Effector memory CD8-positive, alpha-beta T cell (primary cell): ENCODE results near the gene LIX1.
"Not testable (repeated sequence)": the region's sequence is repeated elsewhere in the genome, so short reads cannot be mapped to it uniquely, and the experiment has no call there.

Experiments used
- ATAC-seq: fragments of 150-1000 bp; cut with Tn5 transposase; replicated peaks from 2 replicates; pipeline ENCODE4 v1.10.0; 2021; ENCODE audit warnings: mild to moderate bottlenecking, moderate library complexity
- DNase-seq, 3 experiments: peaks; one replicate each; pipeline ENCODE4 v3.0.0; 2021
- H3K27ac Mint-ChIP-seq, 2 donors: one replicate each; pipeline ENCODE4 v1.8.0; 2022; ENCODE audit warnings: mild to moderate bottlenecking in 2 of 2, mixed read lengths in 2 of 2, moderate library complexity in 2 of 2
- H3K27me3 Mint-ChIP-seq, 2 donors: one replicate each; pipeline ENCODE4 v1.8.0; 2022; ENCODE audit warnings: mixed read lengths in 2 of 2
- H3K36me3 Mint-ChIP-seq: one replicate; pipeline ENCODE4 v1.8.0; 2022; ENCODE audit warnings: mild to moderate bottlenecking, moderate library complexity, mixed read lengths; ENCODE audit not compliant: insufficient read depth
- H3K4me1 Mint-ChIP-seq, 2 donors: one replicate each; pipeline ENCODE4 v1.8.0; 2022; ENCODE audit warnings: low read depth in 2 of 2, mixed read lengths in 2 of 2
- H3K4me3 Mint-ChIP-seq, 2 donors: one replicate each; pipeline ENCODE4 v1.8.0; 2022; ENCODE audit warnings: mild to moderate bottlenecking in 2 of 2, mixed read lengths in 2 of 2, moderate library complexity in 2 of 2
- H3K9me3 Mint-ChIP-seq, 2 donors: one replicate each; pipeline ENCODE4 v1.8.0; 2022; ENCODE audit warnings: mixed read lengths in 2 of 2

The LIX1 gene

GRCh38 chr5:97090944-97091343, 51.5 kb downstream of the LIX1 start:
- no peak overlapping the region for H3K27ac Mint-ChIP-seq
- H3K9me3 Mint-ChIP-seq, result no peaks in the 10 kb centered on the region
- ATAC-seq (no peak), DNase-seq (no peak)
- peaks cover 2% of the 10 kb centered on the region for H3K36me3 Mint-ChIP-seq
- H3K27me3 Mint-ChIP-seq, result peaks cover 0 to 9% of the 10 kb centered on the region in 2 donors
- no peak overlapping the region for H3K4me3 Mint-ChIP-seq
- H3K4me1 Mint-ChIP-seq, result peaks cover 5 to 8% of the 10 kb centered on the region in 2 donors

- Mint-ChIP-seq H3K27ac (peak overlapping the region in 1 of 2 donors; percentile 5), H3K27me3 (no peaks in the 10 kb centered on the region), H3K36me3 (peaks cover 2% of the 10 kb centered on the region), H3K4me3 (no peak overlapping the region), H3K4me1 (no peaks in the 10 kb centered on the region), H3K9me3 (no peaks in the 10 kb centered on the region)
- DNase-seq, result no peak
- no peak for ATAC-seq
Measured at GRCh38 chr5:97089149-97089801, 53.1 kb downstream of the LIX1 start.

DNA sequence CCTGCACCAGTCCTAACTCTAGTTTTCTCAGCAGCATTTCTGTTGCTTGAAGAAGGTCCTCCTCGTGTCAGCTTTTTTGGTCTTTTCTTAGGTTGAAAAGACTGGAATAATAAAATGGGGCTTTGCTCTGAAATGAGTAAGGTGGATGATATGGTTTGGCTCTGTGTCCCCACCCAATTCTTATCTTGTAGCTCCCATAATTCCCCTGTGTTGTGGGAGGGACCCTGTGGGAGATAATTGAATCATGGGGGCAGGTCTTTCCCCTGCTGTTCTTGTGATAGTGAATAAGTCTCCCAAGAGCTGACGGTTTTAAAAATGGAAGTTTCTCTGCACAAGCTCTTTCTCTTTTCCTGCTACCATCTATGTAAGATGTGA, 53.6 kb downstream of the LIX1 start:
- Mint-ChIP-seq H3K27me3 (no peaks in the 10 kb centered on the region), H3K4me3 (no peak overlapping the region), H3K9me3 (no peaks in the 10 kb centered on the region), H3K4me1 (no peaks in the 10 kb centered on the region), H3K36me3 (peaks cover 2% of the 10 kb centered on the region), H3K27ac (no peak overlapping the region)
- ATAC-seq (no peak), DNase-seq (no peak)

- Mint-ChIP-seq H3K9me3 (no peaks in the 10 kb centered on the region), H3K27ac (no peak overlapping the region), H3K4me3 (no peak overlapping the region), H3K27me3 (no peaks in the 10 kb centered on the region), H3K36me3 (peaks cover 2% of the 10 kb centered on the region), H3K4me1 (peaks cover under 1 to 2% of the 10 kb centered on the region in 2 donors)
- DNase-seq (no peak), ATAC-seq (no peak)
Measured at GRCh38 chr5:97087138-97087537, 55.3 kb downstream of the LIX1 start.

DNA sequence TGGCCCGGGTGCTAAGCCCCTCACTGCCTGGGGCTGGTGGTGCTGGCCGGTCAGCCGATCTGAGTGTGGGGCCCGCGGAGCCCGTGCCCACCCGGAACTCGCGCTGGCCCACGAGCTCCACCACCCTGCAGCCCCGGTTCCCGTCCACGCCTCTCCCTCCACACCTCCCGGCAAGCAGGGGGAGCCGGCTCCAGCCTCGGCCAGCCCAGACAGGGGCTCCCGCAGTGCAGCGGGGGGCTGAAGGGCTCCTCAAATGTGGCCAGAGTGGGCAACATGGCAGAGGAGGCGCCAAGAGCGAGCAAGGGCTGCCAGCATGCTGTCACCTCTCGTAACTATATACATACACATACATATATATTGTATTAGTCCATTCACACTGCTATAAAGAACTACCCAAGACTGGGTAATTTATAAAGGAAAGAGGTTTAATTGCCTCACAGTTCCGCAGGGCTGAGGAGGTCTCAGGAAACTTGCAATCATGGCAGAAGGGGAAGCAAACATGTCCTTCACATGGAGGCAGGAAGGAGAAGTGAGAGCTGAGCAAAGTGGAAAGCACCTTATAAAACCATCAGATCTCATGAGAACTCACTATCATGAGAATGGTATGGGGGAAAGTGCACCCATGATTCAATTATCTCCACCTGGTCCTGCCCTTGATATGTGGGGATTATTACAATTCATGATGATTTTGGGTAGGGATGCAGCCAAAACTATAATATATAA, 56.8 kb downstream of the LIX1 start:
- no peak overlapping the region for H3K27ac Mint-ChIP-seq
- H3K4me3 Mint-ChIP-seq, result no peak overlapping the region
- H3K36me3 Mint-ChIP-seq, result peaks cover 2% of the 10 kb centered on the region
- H3K4me1 Mint-ChIP-seq, result peaks cover 4 to 6% of the 10 kb centered on the region in 2 donors
- DNase-seq, result no peak
- no peaks in the 10 kb centered on the region for H3K27me3 Mint-ChIP-seq
- no peak for ATAC-seq
- no peaks in the 10 kb centered on the region for H3K9me3 Mint-ChIP-seq

DNA sequence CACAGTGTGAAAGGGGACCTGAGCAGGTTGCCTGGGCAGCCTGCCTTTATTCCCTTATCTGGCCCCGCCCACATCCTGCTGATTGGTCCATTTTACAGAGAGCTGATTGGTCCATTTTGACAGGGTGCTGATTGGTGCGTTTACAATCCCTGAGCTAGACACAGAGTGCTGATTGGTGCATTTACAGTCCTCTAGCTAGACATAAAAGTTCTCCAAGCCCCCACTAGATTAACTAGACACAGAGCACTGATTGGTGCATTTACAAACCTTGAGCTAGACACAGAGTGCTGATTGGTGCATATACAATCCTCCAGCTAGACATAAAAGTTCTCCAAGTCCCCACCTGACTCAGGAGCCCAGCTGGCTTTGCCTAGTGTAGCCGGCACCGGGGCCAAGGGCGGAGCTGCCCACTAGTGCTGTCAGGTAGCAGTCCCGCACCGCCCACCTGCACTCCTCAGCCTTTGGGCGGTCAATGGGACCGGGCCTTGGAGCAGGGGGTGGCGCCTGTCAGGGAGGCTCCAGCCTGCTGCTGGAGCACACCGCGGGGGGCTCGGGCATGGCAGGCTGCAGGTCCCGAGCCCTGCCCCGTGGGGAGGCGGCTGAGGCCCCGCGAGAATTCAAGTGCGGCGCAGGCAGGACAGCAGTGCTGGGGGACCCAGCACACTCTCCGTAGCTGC, 57.5 kb downstream of the LIX1 start:
- not testable (repeated sequence) for ATAC-seq, H3K27ac Mint-ChIP-seq, H3K9me3 Mint-ChIP-seq, H3K4me3 Mint-ChIP-seq, DNase-seq, H3K4me1 Mint-ChIP-seq, H3K36me3 Mint-ChIP-seq, H3K27me3 Mint-ChIP-seq

DNA sequence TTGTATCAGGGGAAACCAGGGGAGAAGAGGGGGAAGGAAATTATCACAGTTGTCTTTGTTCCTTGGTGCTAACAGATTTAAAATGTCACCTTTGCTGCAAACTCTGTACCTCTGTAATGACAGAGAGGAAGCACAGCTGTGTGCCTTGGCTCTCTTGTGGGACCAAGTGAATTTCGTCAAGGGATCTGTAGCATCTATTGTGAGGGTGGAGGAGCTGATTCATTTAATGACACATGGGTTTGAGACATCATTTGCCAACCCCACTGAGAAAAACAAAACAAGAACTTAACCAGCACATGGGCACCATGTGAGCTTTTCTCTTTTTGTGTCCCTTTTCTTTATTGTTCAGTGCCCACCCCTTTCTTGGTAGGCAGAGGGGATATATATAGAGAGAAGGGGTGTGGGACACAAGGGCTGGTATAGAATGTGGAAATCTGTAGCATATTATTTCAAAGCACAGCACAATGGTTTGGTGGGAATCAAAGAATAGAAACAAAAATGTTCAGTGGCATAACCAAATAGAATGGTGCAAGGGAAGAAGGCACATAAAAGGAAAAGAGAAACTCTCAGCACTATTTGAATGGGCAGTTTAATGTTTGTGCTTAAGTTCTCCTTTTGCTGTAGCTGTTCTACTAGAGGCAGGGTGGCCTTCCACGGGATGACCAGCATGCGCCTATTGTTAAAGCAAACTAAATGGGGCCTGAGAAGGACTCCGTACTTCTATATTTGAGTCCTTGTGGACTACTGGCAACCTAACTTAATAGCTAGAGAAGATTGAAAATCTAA, 63.3 kb downstream of the LIX1 start:
- Mint-ChIP-seq H3K4me3 (no peak overlapping the region), H3K27ac (no peak overlapping the region), H3K9me3 (no peaks in the 10 kb centered on the region), H3K27me3 (no peaks in the 10 kb centered on the region), H3K4me1 (peaks cover 4 to 6% of the 10 kb centered on the region in 2 donors), H3K36me3 (no peaks in the 10 kb centered on the region)
- DNase-seq (no peak), ATAC-seq (no peak)

GRCh38 chr5:97077246-97077645, 65.2 kb downstream of the LIX1 start:
- Mint-ChIP-seq H3K27me3 (peaks cover 7 to 13% of the 10 kb centered on the region in 2 donors), H3K9me3 (no peaks in the 10 kb centered on the region), H3K4me3 (no peak overlapping the region), H3K4me1 (peaks cover 4 to 5% of the 10 kb centered on the region in 2 donors), H3K27ac (no peak overlapping the region), H3K36me3 (no peaks in the 10 kb centered on the region)
- ATAC-seq (no peak), DNase-seq (no peak)

DNA sequence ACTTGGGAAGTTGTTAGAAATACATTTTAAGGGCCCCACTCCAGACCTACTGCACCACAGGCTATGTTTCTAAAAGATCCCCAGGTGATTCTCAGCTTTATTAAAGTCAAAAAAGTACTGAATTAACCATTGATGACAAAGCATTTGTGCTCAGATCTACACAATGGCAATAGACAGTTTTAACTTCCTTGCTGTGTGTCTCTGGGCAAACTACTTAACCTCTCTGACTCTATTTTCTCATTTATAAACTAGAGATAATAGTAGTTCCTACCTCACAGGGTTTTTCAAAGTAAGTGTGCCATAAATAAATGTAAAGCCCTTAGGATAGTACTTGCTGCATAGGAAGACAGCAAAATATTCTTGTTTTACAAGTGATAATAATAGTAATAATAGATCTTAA, 66.3 kb downstream of the LIX1 start:
- Mint-ChIP-seq H3K9me3 (no peaks in the 10 kb centered on the region), H3K4me3 (no peak overlapping the region), H3K36me3 (no peaks in the 10 kb centered on the region), H3K4me1 (no peaks in the 10 kb centered on the region), H3K27me3 (peaks cover 7 to 13% of the 10 kb centered on the region in 2 donors), H3K27ac (no peak overlapping the region)
- no peak for DNase-seq
- no peak for ATAC-seq

DNA sequence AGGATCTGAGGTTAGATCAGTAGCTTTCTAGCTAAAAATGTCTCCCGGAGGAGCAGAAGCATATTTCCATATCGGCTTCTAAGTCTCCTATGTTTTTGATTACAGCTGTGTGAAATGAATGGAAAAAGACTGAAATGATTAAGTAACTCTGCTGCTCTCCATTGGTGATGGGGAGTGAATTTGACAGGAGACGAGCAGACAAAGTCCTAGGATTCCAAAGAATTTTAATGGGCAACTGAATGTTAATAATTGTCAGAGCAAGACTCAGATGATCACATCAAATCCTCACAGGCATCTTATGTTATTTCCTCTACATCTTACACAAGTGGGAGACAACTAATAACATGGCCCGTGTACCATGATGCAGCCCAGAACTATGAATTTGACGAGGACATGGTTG, 66.8 kb downstream of the LIX1 start:
- Mint-ChIP-seq H3K27me3 (peaks cover 7 to 13% of the 10 kb centered on the region in 2 donors), H3K4me1 (no peaks in the 10 kb centered on the region), H3K27ac (no peak overlapping the region), H3K9me3 (no peaks in the 10 kb centered on the region), H3K4me3 (no peak overlapping the region), H3K36me3 (no peaks in the 10 kb centered on the region)
- DNase-seq, result no peak
- no peak for ATAC-seq

DNA sequence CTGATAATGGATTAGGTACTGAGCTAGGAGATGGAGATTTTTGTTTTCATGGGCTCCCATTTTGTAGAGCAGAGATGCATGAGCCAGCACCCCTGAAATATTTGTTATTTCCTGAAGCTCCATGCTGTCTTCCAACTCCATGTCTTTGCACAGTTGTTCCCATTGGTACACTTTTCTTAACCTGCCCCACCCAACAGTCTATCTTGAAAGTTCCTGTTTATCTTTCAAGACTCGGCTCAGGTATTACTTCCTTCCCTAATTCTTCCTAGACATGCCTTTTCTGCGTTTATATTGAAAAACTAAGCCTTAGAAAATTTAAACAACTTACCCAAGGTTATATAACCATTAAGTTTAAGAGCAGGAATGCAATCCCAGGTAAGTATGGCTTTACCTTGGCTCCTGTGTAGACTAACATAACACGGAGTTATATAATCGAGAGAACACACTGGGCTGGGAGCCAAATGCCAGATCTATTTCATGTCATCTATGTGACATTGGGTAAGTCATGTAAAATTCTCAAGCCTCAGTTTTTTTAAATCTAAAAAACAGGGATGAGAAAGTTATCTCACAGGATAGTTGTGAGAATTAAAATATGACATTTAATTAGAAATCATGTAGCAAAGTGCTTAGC, 67.4 kb downstream of the LIX1 start:
- Mint-ChIP-seq H3K36me3 (no peaks in the 10 kb centered on the region), H3K4me3 (no peak overlapping the region), H3K27me3 (peaks cover 7 to 13% of the 10 kb centered on the region in 2 donors), H3K27ac (no peak overlapping the region), H3K4me1 (no peaks in the 10 kb centered on the region), H3K9me3 (no peaks in the 10 kb centered on the region)
- ATAC-seq, result no peak
- no peak for DNase-seq

GRCh38 chr5:97073420-97073819, 69.0 kb downstream of the LIX1 start:
- no peak overlapping the region for H3K4me3 Mint-ChIP-seq
- H3K4me1 Mint-ChIP-seq, result no peaks in the 10 kb centered on the region
- H3K36me3 Mint-ChIP-seq, result no peaks in the 10 kb centered on the region
- no peaks in the 10 kb centered on the region for H3K9me3 Mint-ChIP-seq
- peaks cover 7 to 13% of the 10 kb centered on the region in 2 donors for H3K27me3 Mint-ChIP-seq
- no peak for DNase-seq
- H3K27ac Mint-ChIP-seq, result no peak overlapping the region
- ATAC-seq, result no peak

DNA sequence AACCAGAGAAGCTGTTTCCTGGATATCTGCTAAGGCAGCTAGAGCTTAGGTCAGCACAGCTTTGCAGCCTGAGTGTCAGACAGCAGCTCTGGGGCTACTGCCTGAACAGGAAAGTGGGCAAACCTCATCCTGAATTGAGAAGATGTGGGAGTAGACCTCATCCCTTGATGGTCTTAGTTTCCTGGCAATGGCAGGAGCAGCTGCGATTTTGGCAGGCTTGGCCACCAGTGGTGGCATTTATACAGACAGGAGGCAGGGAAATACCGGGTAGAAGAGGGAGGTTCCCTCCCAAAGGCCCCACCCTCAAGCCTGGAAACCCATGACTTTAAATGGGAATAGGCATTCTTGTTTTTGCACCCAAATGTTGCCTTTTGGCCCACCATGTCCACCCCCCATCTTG, 69.7 kb downstream of the LIX1 start:
- no peaks in the 10 kb centered on the region for H3K36me3 Mint-ChIP-seq
- H3K9me3 Mint-ChIP-seq, result no peaks in the 10 kb centered on the region
- DNase-seq (no peak), ATAC-seq (no peak)
- H3K27ac Mint-ChIP-seq, result no peak overlapping the region
- H3K27me3 Mint-ChIP-seq, result peaks cover 7 to 13% of the 10 kb centered on the region in 2 donors
- no peaks in the 10 kb centered on the region for H3K4me1 Mint-ChIP-seq
- no peak overlapping the region for H3K4me3 Mint-ChIP-seq
